GM10266 (cell line): ENCODE measurements around the gene UGT1A10.

Experiments
- DNase-seq: peaks from one replicate; pipeline ENCODE4 v3.0.0; 2012; ENCODE audit errors: extremely low spot score
- TF ChIP-seq, protein P1 (sequence below): IDR thresholded peaks from 2 replicates; pipeline ENCODE4 v1.5.1; 2012; ENCODE audit warnings: mild to moderate bottlenecking, low read depth; ENCODE audit not compliant: control insufficient read depth, insufficient read depth; ENCODE audit errors: missing control alignments

The UGT1A10 gene

DNA sequence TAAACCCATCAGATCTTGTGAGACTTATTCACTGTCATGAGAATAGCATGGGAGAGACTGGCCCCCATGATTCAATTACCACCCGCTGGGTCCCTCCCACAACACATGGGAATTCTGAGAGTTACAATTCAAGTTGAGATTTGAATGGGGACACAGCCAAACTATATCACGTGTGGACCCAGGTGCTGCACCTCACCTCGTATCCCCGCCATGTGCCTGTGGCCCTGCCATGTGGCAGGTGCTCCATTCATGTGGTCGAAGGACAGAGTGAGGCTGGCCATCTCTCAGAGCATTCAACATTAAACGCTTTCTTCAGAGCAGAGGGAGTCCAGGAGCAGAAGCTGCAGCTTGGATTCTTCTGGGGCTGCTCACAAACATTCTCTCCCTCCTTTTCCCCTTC, 174.1 kb downstream of the UGT1A10 start:
- no peak for DNase-seq
- TF ChIP-seq, protein P1, sequence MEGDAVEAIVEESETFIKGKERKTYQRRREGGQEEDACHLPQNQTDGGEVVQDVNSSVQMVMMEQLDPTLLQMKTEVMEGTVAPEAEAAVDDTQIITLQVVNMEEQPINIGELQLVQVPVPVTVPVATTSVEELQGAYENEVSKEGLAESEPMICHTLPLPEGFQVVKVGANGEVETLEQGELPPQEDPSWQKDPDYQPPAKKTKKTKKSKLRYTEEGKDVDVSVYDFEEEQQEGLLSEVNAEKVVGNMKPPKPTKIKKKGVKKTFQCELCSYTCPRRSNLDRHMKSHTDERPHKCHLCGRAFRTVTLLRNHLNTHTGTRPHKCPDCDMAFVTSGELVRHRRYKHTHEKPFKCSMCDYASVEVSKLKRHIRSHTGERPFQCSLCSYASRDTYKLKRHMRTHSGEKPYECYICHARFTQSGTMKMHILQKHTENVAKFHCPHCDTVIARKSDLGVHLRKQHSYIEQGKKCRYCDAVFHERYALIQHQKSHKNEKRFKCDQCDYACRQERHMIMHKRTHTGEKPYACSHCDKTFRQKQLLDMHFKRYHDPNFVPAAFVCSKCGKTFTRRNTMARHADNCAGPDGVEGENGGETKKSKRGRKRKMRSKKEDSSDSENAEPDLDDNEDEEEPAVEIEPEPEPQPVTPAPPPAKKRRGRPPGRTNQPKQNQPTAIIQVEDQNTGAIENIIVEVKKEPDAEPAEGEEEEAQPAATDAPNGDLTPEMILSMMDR = no peak

DNA sequence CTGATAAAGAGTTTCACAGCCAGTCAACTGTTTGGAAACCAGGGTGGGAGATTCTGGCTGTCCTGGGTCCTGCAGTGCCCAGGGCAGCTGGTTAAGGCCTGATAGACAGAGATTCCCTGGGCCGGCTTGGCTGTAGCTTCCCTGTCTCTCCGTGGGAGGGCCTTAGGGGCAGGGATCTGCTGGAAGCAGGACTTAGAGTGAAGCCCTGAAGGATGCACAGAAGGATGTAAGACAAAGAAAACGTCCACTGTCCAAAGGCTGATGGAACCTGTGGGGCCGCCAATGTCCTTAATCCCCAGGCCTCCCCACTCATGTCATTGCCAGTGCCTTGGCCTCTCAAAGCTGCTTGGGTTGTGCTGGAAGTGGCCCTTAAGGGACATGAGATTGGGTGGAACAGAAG, 174.8 kb downstream of the UGT1A10 start:
- DNase-seq = no peak
- TF ChIP-seq, protein P1 = no peak

DNA sequence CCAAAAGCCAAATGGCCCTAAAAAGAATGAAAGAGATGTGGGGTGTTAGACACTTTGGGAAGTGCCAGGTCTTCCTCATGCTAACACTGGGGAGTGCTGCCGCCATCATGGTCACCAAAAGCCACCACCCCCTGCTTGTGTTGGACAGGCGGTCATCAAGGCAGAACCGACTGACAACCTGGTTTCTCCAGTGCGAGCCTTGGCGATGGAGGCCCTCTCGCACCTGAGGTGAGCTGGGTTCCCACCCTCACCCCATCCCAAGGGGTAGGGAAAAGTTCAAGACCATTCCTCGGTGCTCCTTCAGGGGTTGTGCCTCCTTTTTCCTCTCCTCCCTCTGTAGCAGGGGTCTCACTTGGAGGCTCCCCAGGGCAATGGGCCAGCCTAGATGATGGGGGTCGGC, 175.5 kb downstream of the UGT1A10 start:
- DNase-seq = no peak
- TF ChIP-seq, protein P1 = no peak

DNA sequence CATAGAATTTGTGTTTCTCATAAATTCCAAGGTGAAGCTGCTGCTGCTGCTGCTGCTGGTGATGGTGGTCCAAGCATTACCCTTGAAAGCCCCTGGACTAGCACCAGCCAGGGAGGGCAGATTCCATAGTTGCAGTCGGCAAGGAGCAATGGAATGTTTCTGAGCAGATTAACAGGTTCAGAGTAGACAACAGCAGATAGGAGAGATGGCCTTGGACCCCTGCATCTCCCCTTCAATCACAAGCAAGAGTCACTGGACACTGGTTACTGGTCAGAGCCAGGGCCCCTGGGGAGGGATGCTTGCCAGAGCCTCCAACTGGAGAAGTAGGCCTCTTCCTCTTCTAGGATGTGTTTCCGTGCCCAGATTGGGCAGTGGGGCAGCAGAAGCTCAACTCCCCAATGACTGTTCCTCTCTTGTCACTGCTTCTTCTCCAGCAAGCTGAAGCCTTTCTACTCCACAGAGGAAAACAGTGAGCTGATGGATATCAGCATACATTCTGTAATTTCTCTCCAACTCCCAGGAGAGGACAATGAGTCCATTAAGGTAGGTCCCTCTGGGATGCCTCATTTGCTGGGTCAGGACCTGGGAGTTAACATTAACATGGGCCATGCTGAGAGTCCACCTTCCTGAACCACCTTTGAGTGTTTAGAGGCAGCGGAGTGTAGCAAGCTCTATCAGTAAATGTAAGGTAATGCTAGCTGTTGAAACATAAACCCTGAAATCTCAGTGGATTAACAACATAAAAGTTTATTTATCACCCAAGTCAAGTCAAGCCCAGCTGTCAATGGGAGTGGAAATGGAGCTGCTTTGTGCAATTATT, 177.2 kb downstream of the UGT1A10 start:
- TF ChIP-seq, protein P1 = no peak
- no peak for DNase-seq

DNA sequence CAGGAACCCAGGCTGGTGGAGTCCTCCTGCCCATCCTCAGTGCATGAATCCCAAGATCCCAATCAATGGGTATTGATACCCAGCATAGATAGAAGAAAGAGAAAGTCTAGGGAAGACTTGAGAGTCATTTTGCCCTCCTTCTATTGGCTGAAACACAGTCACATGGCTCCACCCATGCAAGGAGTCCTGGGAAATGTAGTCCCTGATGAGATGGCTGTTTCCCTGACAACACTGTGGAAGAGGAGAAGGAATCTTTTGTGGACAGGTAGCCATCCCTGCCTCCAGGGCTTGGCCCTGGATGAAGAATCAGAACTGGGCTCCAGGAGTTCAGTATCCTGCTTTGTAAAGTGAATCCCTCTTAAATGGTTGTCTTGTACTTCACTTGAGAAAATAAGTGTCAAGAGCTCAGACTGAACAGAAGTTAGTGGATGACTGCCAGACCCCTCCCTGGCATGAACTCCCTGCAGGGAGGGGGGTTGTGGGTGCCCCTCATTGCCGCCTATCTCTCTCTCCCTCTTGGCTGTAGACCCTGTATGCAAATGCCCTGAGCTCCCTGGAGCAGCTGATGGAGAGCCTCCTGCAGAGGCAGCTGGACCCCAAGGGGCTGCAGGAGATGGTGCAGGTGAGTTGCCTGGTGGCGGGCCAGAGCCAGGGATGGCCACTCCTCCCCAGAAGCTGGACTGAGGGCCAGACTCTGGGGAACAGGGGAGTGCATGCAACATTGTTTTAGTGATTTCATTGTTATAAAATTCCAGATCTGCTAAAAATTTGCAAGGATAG, 178.0 kb downstream of the UGT1A10 start:
- TF ChIP-seq, protein P1 = no peak
- no peak for DNase-seq

DNA sequence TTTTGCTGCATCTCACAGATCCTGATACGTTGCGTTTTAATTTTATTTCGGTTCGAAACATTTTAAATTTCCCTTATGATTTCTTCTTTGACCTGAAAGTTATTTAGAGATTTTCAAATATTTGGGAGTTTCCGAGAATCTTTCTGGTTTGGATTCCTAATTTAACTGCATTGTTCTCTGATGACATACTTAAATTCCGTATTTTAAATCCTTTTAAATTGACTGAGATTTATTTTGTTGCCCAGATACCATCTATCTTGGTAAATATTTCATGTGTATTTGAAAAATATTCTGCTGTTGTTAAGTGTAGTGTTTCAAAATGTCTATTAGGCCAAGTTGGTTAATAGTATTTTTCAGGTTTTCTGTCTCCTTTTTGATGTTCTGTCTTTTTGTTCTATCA, 179.6 kb downstream of the UGT1A10 start:
- TF ChIP-seq, protein P1 = no peak
- no peak for DNase-seq

DNA sequence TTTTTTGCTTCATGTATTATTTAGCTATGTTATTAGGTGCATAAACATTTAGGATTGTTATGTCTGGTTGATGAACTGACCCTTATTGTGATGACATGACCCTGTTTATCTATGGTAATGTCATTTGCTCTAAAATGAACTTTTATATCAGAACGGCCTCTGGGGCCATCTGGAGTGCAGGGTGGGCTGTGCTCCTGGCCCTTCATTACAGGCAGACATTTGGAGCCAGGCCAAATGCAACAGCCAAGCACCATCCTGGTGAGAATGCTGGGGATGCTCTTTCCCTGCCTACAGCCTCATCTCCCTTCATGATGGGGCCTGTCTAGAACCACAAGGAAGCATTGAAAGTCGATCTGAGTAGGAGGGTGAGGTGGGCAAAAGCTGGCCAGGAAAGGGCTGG, 180.1 kb downstream of the UGT1A10 start:
- TF ChIP-seq, protein P1 = no peak

More for the DNA sequence above, 180.1 kb downstream of the UGT1A10 start:
- DNase-seq = no peak
